MM.1S (cell line): ENCODE results near the gene FKBP8.

Experiments
- DNase-seq: peaks from one replicate; pipeline ENCODE4 v3.0.0-alpha.2; 2015
- H2AFZ ChIP-seq: fragments of 300-600 bp; sonication (generic); 2 replicates; pipeline ENCODE4 v1.6.0; 2016; ENCODE audit warnings: antibody characterized with exemption, low read length
- H3F3A ChIP-seq: fragments of 300-600 bp; sonication (generic); 2 replicates; pipeline ENCODE4 v1.6.1; 2016; ENCODE audit warnings: mild to moderate bottlenecking, antibody characterized with exemption, low read length, moderate library complexity, mixed read lengths; ENCODE audit not compliant: insufficient read depth
- H3K27ac ChIP-seq: fragments of 300-600 bp; sonication (generic); 2 replicates; pipeline ENCODE4 v1.5.1; 2016; ENCODE audit warnings: mild to moderate bottlenecking, low read length
- H3K27me3 ChIP-seq: fragments of 300-600 bp; sonication (generic); replicated peaks from 2 replicates; pipeline ENCODE4 v1.6.0; 2016; ENCODE audit warnings: low read length; ENCODE audit not compliant: insufficient read depth
- H3K36me3 ChIP-seq: fragments of 300-600 bp; sonication (generic); replicated peaks from 2 replicates; pipeline ENCODE4 v1.6.1; 2016; ENCODE audit warnings: mild to moderate bottlenecking, low read length, mixed read lengths; ENCODE audit not compliant: insufficient read depth
- H3K4me1 ChIP-seq: fragments of 300-600 bp; sonication (generic); 2 replicates; pipeline ENCODE4 v1.6.1; 2016; ENCODE audit warnings: low read length, mixed read lengths
- H3K4me2 ChIP-seq: fragments of 300-600 bp; sonication (generic); 2 replicates; pipeline ENCODE4 v1.6.0; 2016; ENCODE audit warnings: low read depth, low read length
- H3K4me3 ChIP-seq: fragments of 300-600 bp; sonication (generic); 2 replicates; pipeline ENCODE4 v1.5.1; 2016; ENCODE audit warnings: low read length, mixed read lengths
- H3K79me2 ChIP-seq: fragments of 300-600 bp; sonication (generic); 2 replicates; pipeline ENCODE4 v1.6.1; 2016; ENCODE audit warnings: mixed run types, low read length, mixed read lengths
- H3K9ac ChIP-seq: fragments of 300-600 bp; sonication (generic); 2 replicates; pipeline ENCODE4 v1.6.1; 2016; ENCODE audit warnings: low read length, mixed read lengths
- H3K9me2 ChIP-seq: fragments of 300-600 bp; sonication (generic); replicated peaks from 2 replicates; pipeline ENCODE4 v1.6.1; 2016; ENCODE audit warnings: mild to moderate bottlenecking, low read length, mixed read lengths; ENCODE audit not compliant: insufficient read depth
- H3K9me3 ChIP-seq: fragments of 300-600 bp; sonication (generic); replicated peaks from 2 replicates; pipeline ENCODE4 v1.6.1; 2016; ENCODE audit warnings: mild to moderate bottlenecking, low read length, mixed read lengths; ENCODE audit not compliant: insufficient read depth
- H4K20me1 ChIP-seq: fragments of 300-600 bp; sonication (generic); 2 replicates; pipeline ENCODE4 v1.6.1; 2016; ENCODE audit warnings: mild to moderate bottlenecking, low read length, moderate library complexity, mixed read lengths; ENCODE audit not compliant: insufficient read depth
- CTCF ChIP-seq: fragments of 300-600 bp; sonication (generic); IDR thresholded peaks from 2 replicates; pipeline ENCODE4 v1.5.1; 2016; ENCODE audit warnings: antibody characterized with exemption, low read length, mixed read lengths
- EZH2 ChIP-seq: fragments of 300-600 bp; sonication (generic); optimal IDR thresholded peaks from 2 replicates; pipeline ENCODE3; 2017; ENCODE audit warnings: low read depth, mild to moderate bottlenecking, antibody characterized with exemption, low read length, mixed read lengths
- EZH2phosphoT487 ChIP-seq: fragments of 300-600 bp; sonication (generic); IDR thresholded peaks from 2 replicates; pipeline ENCODE4 v1.6.1; 2018; ENCODE audit warnings: antibody characterized with exemption, low read length

Gene FKBP8

GRCh38 chr19:18580311-18580710 lies 36.9 kb upstream of the FKBP8 start:
- Histone ChIP-seq H3K79me2 (no peaks in the 10 kb centered on the region), H4K20me1 (no peaks in the 10 kb centered on the region; the same call in 1 of the 2 replicates), H3K9me3 (no peaks in the 10 kb centered on the region), H3K9ac (no peak overlapping the region), H3F3A (peaks cover 9% of the 10 kb centered on the region; the same call in 1 of the 2 replicates), H3K9me2 (no peaks in the 10 kb centered on the region), H3K4me2 (no peak overlapping the region), H3K27ac (no peak overlapping the region), H3K36me3 (no peaks in the 10 kb centered on the region), H3K27me3 (peaks cover 33% of the 10 kb centered on the region), H2AFZ (no peak overlapping the region), H3K4me3 (no peak overlapping the region), H3K4me1 (no peaks in the 10 kb centered on the region)
- DNase-seq: no peak
- TF ChIP-seq CTCF (no peak), EZH2phosphoT487 (no peak), EZH2 (no peak)

- Histone ChIP-seq H3K79me2 (peaks cover 20% of the 10 kb centered on the region), H2AFZ (no peak overlapping the region), H4K20me1 (peaks cover 3% of the 10 kb centered on the region; the same call in 1 of the 2 replicates), H3K4me1 (peaks cover 9% of the 10 kb centered on the region), H3K4me2 (no peak overlapping the region), H3K9me2 (no peaks in the 10 kb centered on the region), H3K36me3 (no peaks in the 10 kb centered on the region; the same call in 1 of the 2 replicates), H3K27me3 (peaks cover 17% of the 10 kb centered on the region; the same call in 1 of the 2 replicates), H3K4me3 (no peak overlapping the region), H3K9me3 (no peaks in the 10 kb centered on the region), H3K9ac (no peak overlapping the region), H3F3A (peaks cover 11% of the 10 kb centered on the region; the same call in 1 of the 2 replicates), H3K27ac (no peak overlapping the region)
- no peak for DNase-seq
- TF ChIP-seq CTCF (no peak), EZH2phosphoT487 (no peak)
These were observed 34.1 kb upstream of the FKBP8 start for GRCh38 chr19:18577365-18577914.

- H3K9ac ChIP-seq: no peak overlapping the region
- H2AFZ ChIP-seq: no peak overlapping the region
- H3K36me3 ChIP-seq: no peaks in the 10 kb centered on the region; the same call in 1 of the 2 replicates
- H3F3A ChIP-seq: peaks cover 12% of the 10 kb centered on the region; the same call in 1 of the 2 replicates
- H3K4me1 ChIP-seq: peaks cover 9% of the 10 kb centered on the region
- H3K4me2 ChIP-seq: no peak overlapping the region
- peaks cover 11% of the 10 kb centered on the region; the same call in 1 of the 2 replicates for H3K27me3 ChIP-seq
- H3K9me2 ChIP-seq: no peaks in the 10 kb centered on the region
- H3K79me2 ChIP-seq: peaks cover 28% of the 10 kb centered on the region
- no peak for DNase-seq
- H3K27ac ChIP-seq: no peak overlapping the region
- peaks cover 3% of the 10 kb centered on the region; the same call in 1 of the 2 replicates for H4K20me1 ChIP-seq
- H3K4me3 ChIP-seq: no peak overlapping the region
- no peaks in the 10 kb centered on the region for H3K9me3 ChIP-seq
- TF ChIP-seq EZH2phosphoT487 (no peak), EZH2 (no peak), CTCF (no peak)
These were observed 33.0 kb upstream of the FKBP8 start for GRCh38 chr19:18576383-18576782.
